Testis (tissue), 2 donors: ENCODE data around the gene HTR3A.

Experiments
- POLR2A ChIP-seq: fragments of 450-650 bp; IDR thresholded peaks from one replicate; pipeline ENCODE4 v1.6.1; 2017; ENCODE audit warnings: antibody characterized with exemption, mild to moderate bottlenecking, moderate library complexity
- TF ChIP-seq, protein P1 (sequence below), 3 experiments: fragments of 450-650 bp in 2 of 3; fragments of 200-600 bp in 1 of 3; sonication (generic) in 1 of 3; IDR thresholded peaks; one replicate each; pipeline ENCODE4 v1.5.1; 2016 to 2019; ENCODE audit warnings: antibody characterized with exemption in 3 of 3, mild to moderate bottlenecking in 2 of 3, moderate library complexity in 1 of 3

DNA sequence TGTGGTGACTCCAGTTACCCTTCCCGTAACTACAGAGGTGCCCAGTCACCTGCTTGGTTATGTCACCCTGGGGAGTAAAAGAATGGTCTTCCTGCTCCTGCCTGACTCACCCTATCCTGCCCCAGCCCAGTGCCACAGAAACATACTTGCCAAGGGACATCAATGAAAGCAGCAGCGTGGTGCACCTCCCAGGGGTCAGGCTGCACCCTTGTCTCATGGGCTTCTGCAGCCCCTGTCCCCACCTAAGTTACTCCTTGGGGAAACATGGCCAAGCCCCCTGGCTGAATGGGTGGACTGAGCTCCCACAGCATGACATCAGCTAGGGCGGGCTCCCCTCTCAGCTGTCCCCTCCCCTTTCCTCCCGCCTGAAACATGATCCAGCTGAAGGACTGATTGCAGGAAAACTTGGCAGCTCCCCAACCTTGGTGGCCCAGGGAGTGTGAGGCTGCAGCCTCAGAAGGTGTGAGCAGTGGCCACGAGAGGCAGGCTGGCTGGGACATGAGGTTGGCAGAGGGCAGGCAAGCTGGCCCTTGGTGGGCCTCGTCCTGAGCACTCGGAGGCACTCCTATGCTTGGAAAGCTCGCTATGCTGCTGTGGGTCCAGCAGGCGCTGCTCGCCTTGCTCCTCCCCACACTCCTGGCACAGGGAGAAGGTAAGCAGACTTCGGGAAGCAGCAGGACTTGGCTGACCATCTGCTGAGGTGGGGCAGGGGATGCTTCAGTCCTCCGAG is at the start of gene HTR3A:
- TF ChIP-seq, protein P1, sequence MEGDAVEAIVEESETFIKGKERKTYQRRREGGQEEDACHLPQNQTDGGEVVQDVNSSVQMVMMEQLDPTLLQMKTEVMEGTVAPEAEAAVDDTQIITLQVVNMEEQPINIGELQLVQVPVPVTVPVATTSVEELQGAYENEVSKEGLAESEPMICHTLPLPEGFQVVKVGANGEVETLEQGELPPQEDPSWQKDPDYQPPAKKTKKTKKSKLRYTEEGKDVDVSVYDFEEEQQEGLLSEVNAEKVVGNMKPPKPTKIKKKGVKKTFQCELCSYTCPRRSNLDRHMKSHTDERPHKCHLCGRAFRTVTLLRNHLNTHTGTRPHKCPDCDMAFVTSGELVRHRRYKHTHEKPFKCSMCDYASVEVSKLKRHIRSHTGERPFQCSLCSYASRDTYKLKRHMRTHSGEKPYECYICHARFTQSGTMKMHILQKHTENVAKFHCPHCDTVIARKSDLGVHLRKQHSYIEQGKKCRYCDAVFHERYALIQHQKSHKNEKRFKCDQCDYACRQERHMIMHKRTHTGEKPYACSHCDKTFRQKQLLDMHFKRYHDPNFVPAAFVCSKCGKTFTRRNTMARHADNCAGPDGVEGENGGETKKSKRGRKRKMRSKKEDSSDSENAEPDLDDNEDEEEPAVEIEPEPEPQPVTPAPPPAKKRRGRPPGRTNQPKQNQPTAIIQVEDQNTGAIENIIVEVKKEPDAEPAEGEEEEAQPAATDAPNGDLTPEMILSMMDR (IDR thresholded peaks at IDR 0.05) = no peak
- no peak for TF ChIP-seq POLR2A
